Measurements from ENCODE around the gene SFXN5.

GRCh38 chr2:73110168-73111072, 38.9 kb upstream of the SFXN5 start:
- TF ChIP-seq, protein P1, sequence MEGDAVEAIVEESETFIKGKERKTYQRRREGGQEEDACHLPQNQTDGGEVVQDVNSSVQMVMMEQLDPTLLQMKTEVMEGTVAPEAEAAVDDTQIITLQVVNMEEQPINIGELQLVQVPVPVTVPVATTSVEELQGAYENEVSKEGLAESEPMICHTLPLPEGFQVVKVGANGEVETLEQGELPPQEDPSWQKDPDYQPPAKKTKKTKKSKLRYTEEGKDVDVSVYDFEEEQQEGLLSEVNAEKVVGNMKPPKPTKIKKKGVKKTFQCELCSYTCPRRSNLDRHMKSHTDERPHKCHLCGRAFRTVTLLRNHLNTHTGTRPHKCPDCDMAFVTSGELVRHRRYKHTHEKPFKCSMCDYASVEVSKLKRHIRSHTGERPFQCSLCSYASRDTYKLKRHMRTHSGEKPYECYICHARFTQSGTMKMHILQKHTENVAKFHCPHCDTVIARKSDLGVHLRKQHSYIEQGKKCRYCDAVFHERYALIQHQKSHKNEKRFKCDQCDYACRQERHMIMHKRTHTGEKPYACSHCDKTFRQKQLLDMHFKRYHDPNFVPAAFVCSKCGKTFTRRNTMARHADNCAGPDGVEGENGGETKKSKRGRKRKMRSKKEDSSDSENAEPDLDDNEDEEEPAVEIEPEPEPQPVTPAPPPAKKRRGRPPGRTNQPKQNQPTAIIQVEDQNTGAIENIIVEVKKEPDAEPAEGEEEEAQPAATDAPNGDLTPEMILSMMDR (conservative IDR thresholded peaks at IDR 0.05; ENCODE audit: low read depth, low read length) = no peak
- TF ChIP-seq EZH2phosphoT487 (IDR thresholded peaks at IDR 0.05; ENCODE audit: borderline replicate concordance, low read length) (no peak), EZH2 (IDR thresholded peaks at IDR 0.05; ENCODE audit: low read length, unreplicated experiment) (no peak)
